Epithelial cell of proximal tubule (primary cell): ENCODE measurements around the gene SLC10A7. TPM values are rescaled to one million over a fixed set of nuclear protein-coding genes. Genes with fewer than 3 reads are reported as not detected.

ENCODE experiments used
- DNase-seq: peaks from one replicate; pipeline ENCODE4 v3.0.0-alpha.2; 2011; ENCODE audit warnings: low read depth
- H3K4me3 ChIP-seq: 2 replicates; pipeline ENCODE4 v1.5.1; 2011; ENCODE audit warnings: low read depth, mild to moderate bottlenecking, low read length
- total RNA-seq: library from RNA; depleted of rRNA; stranded (reverse); fragments of >200 nt; gene quantifications from 2 replicates; pipeline ENCODE4 v1.2.3, GENCODE V29; 2015
- TF ChIP-seq, protein P1 (sequence below): conservative IDR thresholded peaks from 2 replicates; pipeline ENCODE4 v1.5.1; 2012; ENCODE audit warnings: low read depth, mild to moderate bottlenecking, low read length

The SLC10A7 gene
- total RNA-seq, 1 donor from 2014 or later: 3.8 TPM

DNA sequence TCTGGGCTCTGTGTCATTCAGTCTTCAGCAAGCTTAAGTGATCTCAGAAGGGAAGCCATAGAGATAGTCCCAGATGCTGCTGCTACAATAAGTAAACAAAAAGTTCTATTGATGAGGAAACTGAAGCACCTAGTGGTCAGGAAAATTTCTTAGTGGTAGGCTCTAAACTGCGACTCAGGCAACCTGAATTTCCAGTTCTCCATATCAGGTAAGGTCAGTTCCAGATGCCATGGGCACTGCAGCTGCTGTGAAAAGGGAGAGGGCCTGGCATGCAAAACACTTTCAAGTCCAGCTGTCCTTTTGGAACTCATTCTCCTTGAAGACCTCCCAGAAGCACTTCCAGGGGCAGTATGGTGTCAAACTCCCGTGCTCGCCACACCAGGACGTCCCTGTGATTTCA, 261.2 kb downstream of the SLC10A7 start:
- TF ChIP-seq, protein P1, sequence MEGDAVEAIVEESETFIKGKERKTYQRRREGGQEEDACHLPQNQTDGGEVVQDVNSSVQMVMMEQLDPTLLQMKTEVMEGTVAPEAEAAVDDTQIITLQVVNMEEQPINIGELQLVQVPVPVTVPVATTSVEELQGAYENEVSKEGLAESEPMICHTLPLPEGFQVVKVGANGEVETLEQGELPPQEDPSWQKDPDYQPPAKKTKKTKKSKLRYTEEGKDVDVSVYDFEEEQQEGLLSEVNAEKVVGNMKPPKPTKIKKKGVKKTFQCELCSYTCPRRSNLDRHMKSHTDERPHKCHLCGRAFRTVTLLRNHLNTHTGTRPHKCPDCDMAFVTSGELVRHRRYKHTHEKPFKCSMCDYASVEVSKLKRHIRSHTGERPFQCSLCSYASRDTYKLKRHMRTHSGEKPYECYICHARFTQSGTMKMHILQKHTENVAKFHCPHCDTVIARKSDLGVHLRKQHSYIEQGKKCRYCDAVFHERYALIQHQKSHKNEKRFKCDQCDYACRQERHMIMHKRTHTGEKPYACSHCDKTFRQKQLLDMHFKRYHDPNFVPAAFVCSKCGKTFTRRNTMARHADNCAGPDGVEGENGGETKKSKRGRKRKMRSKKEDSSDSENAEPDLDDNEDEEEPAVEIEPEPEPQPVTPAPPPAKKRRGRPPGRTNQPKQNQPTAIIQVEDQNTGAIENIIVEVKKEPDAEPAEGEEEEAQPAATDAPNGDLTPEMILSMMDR: no peak
- no peak overlapping the region for H3K4me3 ChIP-seq
- no peak for DNase-seq

- DNase-seq: no peak
- TF ChIP-seq, protein P1: no peak
- no peak overlapping the region for H3K4me3 ChIP-seq
Measured at GRCh38 chr4:146257511-146257910, 264.2 kb downstream of the SLC10A7 start.

GRCh38 chr4:146256328-146256727, 265.4 kb downstream of the SLC10A7 start:
- H3K4me3 ChIP-seq: no peak overlapping the region
- TF ChIP-seq, protein P1: no peak
- DNase-seq: no peak

- no peak overlapping the region for H3K4me3 ChIP-seq
- no peak for DNase-seq
- TF ChIP-seq, protein P1: no peak
Measured at GRCh38 chr4:146255874-146256273, 265.9 kb downstream of the SLC10A7 start.

- TF ChIP-seq, protein P1: no peak
- no peak for DNase-seq
Measured at GRCh38 chr4:146255463-146255862, 266.3 kb downstream of the SLC10A7 start.

DNA sequence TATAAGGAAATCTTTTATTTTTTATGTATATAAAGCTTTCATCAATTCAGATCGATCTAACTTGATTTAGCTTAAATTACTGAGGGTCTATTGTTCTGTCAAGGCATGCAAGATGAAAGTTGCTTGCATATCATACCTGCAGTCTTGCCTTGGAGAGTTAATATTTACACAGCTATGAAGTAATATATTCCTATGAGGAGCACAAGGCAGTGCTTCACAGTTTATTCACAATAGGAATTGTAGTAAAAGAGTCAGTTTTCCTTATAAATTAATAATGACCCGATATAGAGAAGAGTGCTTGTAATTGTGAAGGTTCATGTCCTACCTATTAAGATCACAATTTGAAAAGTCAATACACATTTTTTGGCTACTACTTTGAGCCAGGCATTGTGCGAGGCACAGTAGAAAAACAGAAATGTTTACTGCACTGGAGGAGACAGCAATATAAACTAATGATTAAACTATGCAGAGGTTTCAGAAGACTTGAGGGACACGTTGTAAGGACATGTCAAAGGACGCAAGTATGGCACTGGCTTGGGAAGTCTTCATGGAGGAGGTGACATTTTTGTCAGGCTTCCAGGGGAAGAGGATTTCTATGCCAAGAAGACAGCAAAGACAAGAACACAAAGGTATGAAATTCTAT, 268.6 kb downstream of the SLC10A7 start:
- TF ChIP-seq, protein P1: no peak
- no peak overlapping the region for H3K4me3 ChIP-seq
- no peak for DNase-seq

More at GRCh38 chr4:146255463-146255862, 266.3 kb downstream of the SLC10A7 start:
- no peak overlapping the region for H3K4me3 ChIP-seq

DNA sequence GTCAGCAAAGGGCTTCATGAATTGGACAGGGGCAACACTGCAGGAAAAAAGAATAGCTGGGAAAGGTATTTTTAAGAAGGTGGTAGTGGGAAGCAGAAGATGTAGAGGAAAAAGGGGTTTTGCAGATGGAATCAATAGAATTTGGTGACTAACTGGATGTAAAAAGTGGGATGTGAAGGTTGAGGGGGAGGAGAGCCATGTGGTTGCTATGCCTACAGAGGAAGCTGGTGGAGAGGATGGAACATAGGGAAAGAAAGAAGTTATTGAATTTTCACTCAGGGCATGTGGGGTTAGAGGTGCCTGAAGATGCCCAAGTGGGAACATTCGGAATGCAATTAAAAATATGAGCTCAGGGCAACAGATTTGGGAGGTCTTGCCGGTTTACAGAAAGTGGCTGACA, 274.4 kb downstream of the SLC10A7 start:
- DNase-seq: no peak
- H3K4me3 ChIP-seq: no peak overlapping the region
- TF ChIP-seq, protein P1: no peak
